GM23338 (cell line): ENCODE results near the gene KCNK15. TPM values are rescaled to one million over a fixed set of nuclear protein-coding genes. Genes with fewer than 3 reads are reported as not detected.

Source experiments
- ATAC-seq: fragments of 200-7000 bp; cut with Tn5 transposase; 3 replicates; pipeline ENCODE4 v1.9.1; 2020
- DNase-seq: peaks from one replicate; pipeline ENCODE4 v3.0.0-alpha.2; 2015; ENCODE audit warnings: low spot score
- H2AFZ ChIP-seq: fragments of 200-600 bp; sonication (generic); 2 replicates; pipeline ENCODE4 v1.8.0; 2016; ENCODE audit warnings: antibody characterized with exemption, mild to moderate bottlenecking, moderate library complexity
- H3F3A ChIP-seq: fragments of 200-600 bp; sonication (generic); replicated peaks from 2 replicates; pipeline ENCODE4 v1.8.0; 2017; ENCODE audit warnings: antibody characterized with exemption, mixed run types, low read depth
- H3K27ac ChIP-seq: fragments of 200-600 bp; sonication (generic); 2 replicates; pipeline ENCODE4 v1.6.1; 2016; ENCODE audit warnings: low read depth
- H3K27me3 ChIP-seq: fragments of 200-600 bp; sonication (generic); 2 replicates; pipeline ENCODE4 v1.8.0; 2016; ENCODE audit warnings: mild to moderate bottlenecking, mixed run types, moderate library complexity; ENCODE audit not compliant: insufficient read depth
- H3K36me3 ChIP-seq: fragments of 200-600 bp; sonication (generic); 2 replicates; pipeline ENCODE4 v1.8.0; 2016; ENCODE audit warnings: mild to moderate bottlenecking; ENCODE audit not compliant: insufficient read depth
- H3K4me1 ChIP-seq: fragments of 200-600 bp; sonication (generic); 2 replicates; pipeline ENCODE4 v1.8.0; 2016; ENCODE audit warnings: mild to moderate bottlenecking, moderate library complexity; ENCODE audit not compliant: insufficient read depth
- H3K4me2 ChIP-seq: fragments of 200-600 bp; sonication (generic); 2 replicates; pipeline ENCODE4 v1.7.1; 2017; ENCODE audit warnings: mixed run types
- H3K4me3 ChIP-seq: fragments of 200-600 bp; sonication (generic); 2 replicates; pipeline ENCODE4 v1.6.1; 2016; ENCODE audit warnings: mixed run types
- H3K79me2 ChIP-seq: fragments of 200-600 bp; sonication (generic); replicated peaks from 2 replicates; pipeline ENCODE4 v1.8.0; 2017; ENCODE audit warnings: mild to moderate bottlenecking; ENCODE audit not compliant: insufficient read depth
- H3K9me2 ChIP-seq: fragments of 200-600 bp; sonication (generic); 2 replicates; pipeline ENCODE4 v1.8.0; 2017; ENCODE audit not compliant: insufficient read depth
- H4K20me1 ChIP-seq: fragments of 200-600 bp; sonication (generic); replicated peaks from 2 replicates; pipeline ENCODE4 v1.8.0; 2017; ENCODE audit warnings: mild to moderate bottlenecking; ENCODE audit not compliant: insufficient read depth
- H3K27ac Mint-ChIP-seq: 2 replicates; pipeline ENCODE4 v1.8.0; 2020; ENCODE audit warnings: inconsistent platforms, mild to moderate bottlenecking, moderate library complexity, mixed read lengths
- H3K27me3 Mint-ChIP-seq: 3 replicates; pipeline ENCODE4 v1.8.0; 2022; ENCODE audit warnings: low read depth, mild to moderate bottlenecking, moderate library complexity, mixed read lengths, inconsistent platforms; ENCODE audit not compliant: insufficient read depth, poor library complexity
- H3K36me3 Mint-ChIP-seq: 3 replicates; pipeline ENCODE4 v1.8.0; 2021; ENCODE audit warnings: low read depth, mild to moderate bottlenecking, inconsistent platforms, moderate library complexity, mixed read lengths
- H3K4me1 Mint-ChIP-seq: 3 replicates; pipeline ENCODE4 v1.8.0; 2020; ENCODE audit warnings: mild to moderate bottlenecking, inconsistent platforms, mixed read lengths
- H3K4me3 Mint-ChIP-seq: 3 replicates; pipeline ENCODE4 v1.8.0; 2021; ENCODE audit warnings: moderate library complexity, mild to moderate bottlenecking, inconsistent platforms, mixed read lengths
- H3K9me3 Mint-ChIP-seq: 3 replicates; pipeline ENCODE4 v1.8.0; 2020; ENCODE audit warnings: moderate library complexity, mild to moderate bottlenecking, inconsistent platforms, mixed read lengths
- CREB1 ChIP-seq: fragments of 250-450 bp; sonication (Bioruptor Pico); IDR thresholded peaks from 2 replicates; pipeline ENCODE4 v1.5.0; 2020; ENCODE audit warnings: low read depth, mild to moderate bottlenecking, moderate library complexity
- ETS1 ChIP-seq: IDR thresholded peaks from 2 replicates; pipeline ENCODE4 v1.6.1; 2016; ENCODE audit warnings: antibody characterized with exemption
- JUNB ChIP-seq: IDR thresholded peaks from one replicate; pipeline ENCODE4 v1.6.1; 2016; ENCODE audit warnings: antibody characterized with exemption; ENCODE audit not compliant: unreplicated experiment
- NANOG ChIP-seq: IDR thresholded peaks from 2 replicates; pipeline ENCODE4 v1.6.1; 2016; ENCODE audit warnings: antibody characterized with exemption, borderline replicate concordance
- POLR2AphosphoS5 ChIP-seq: IDR thresholded peaks from 2 replicates; pipeline ENCODE4 v1.6.1; 2016; ENCODE audit warnings: antibody characterized with exemption, low read depth
- STAT1 ChIP-seq: IDR thresholded peaks from one replicate; pipeline ENCODE4 v1.6.1; 2016; ENCODE audit warnings: antibody characterized with exemption; ENCODE audit not compliant: unreplicated experiment
- ZNF331 ChIP-seq: fragments of 250-450 bp; sonication (Bioruptor Pico); IDR thresholded peaks from 2 replicates; pipeline ENCODE4 v1.5.0; 2020; ENCODE audit warnings: low read depth, mild to moderate bottlenecking, moderate library complexity
- ZNF462 ChIP-seq: fragments of 250-450 bp; sonication (Bioruptor Pico); IDR thresholded peaks from 2 replicates; pipeline ENCODE4 v1.5.0; 2020; ENCODE audit warnings: mild to moderate bottlenecking, moderate library complexity
- polyA plus RNA-seq: library from polyadenylated mRNA; unstranded; fragments of >200 nt; fragmentation: Nextera tagmentation; extraction: Ambion mirVana; gene quantifications from 2 replicates; pipeline ENCODE4 v1.2.1, GENCODE V29; 2016
- total RNA-seq: library from RNA; depleted of rRNA; stranded (reverse); fragments of >200 nt; shearing (Covaris generic); gene quantifications from 2 replicates; pipeline ENCODE4 v1.2.3, GENCODE V29; 2014

KCNK15 gene
- total and polyA plus RNA-seq, 2 experiments from 2014 or later: 0.63 to 3.3 TPM

GRCh38 chr20:44799691-44800090 lies 54.0 kb downstream of the KCNK15 start (continued):
- TF ChIP-seq ZNF462 (CRISPR knock-in tag) (no peak), ETS1 (no peak), STAT1 (no peak), JUNB (no peak), NANOG (no peak)

GRCh38 chr20:44800391-44801046 lies 54.9 kb downstream of the KCNK15 start:
- Histone ChIP-seq H3K27me3 (no peaks in the 10 kb centered on the region), H4K20me1 (peaks cover 11% of the 10 kb centered on the region), H3K4me2 (no peak overlapping the region), H3K4me1 (peaks cover 15% of the 10 kb centered on the region), H3F3A (no peaks in the 10 kb centered on the region), H3K9me2 (no peaks in the 10 kb centered on the region), H3K4me3 (no peak overlapping the region), H2AFZ (no peak overlapping the region), H3K36me3 (no peaks in the 10 kb centered on the region), H3K27ac (peak overlapping the region; percentile 46; the same call in 1 of the 2 replicates), H3K79me2 (peaks cover 28% of the 10 kb centered on the region)
- Mint-ChIP-seq H3K27me3 (peaks cover 3% of the 10 kb centered on the region), H3K36me3 (no peaks in the 10 kb centered on the region), H3K9me3 (no peaks in the 10 kb centered on the region), H3K4me3 (no peak overlapping the region), H3K4me1 (peaks cover 25% of the 10 kb centered on the region), H3K27ac (peak overlapping the region; percentile 27; the same call in 1 of the 2 replicates)
- peak; percentile 74 for ATAC-seq
- peak; percentile 68 for DNase-seq
- TF ChIP-seq ETS1 (no peak), POLR2AphosphoS5 (no peak), ZNF331 (no peak), STAT1 (no peak), CREB1 (CRISPR knock-in tag) (no peak)
